NCI-H1694 (cell line): ENCODE measurements around the gene MBP.
"Not testable (repeated sequence)": the region's sequence is repeated elsewhere in the genome, so short reads cannot be mapped to it uniquely, and the experiment has no call there.

Experiments
- DNase-seq: peaks from one replicate; lab custom pipeline; 2025; lab: John Stamatoyannopoulos, UW

MBP gene

GRCh38 chr18:77022556-77022955, 110.0 kb downstream of the MBP start:
- no peak for DNase-seq

GRCh38 chr18:77022116-77022515, 110.5 kb downstream of the MBP start:
- no peak for DNase-seq

GRCh38 chr18:77021478-77021877, 111.1 kb downstream of the MBP start:
- DNase-seq, result not testable (repeated sequence)

GRCh38 chr18:77021075-77021474, 111.5 kb downstream of the MBP start:
- DNase-seq, result no peak

GRCh38 chr18:77020561-77020960, 112.0 kb downstream of the MBP start:
- DNase-seq, result no peak

GRCh38 chr18:77019641-77020040, 112.9 kb downstream of the MBP start:
- no peak for DNase-seq

GRCh38 chr18:77018650-77019049, 113.9 kb downstream of the MBP start:
- not testable (repeated sequence) for DNase-seq

- DNase-seq, result no peak
Observed at GRCh38 chr18:77017355-77017754, 115.2 kb downstream of the MBP start.

GRCh38 chr18:77016936-77017335, 115.6 kb downstream of the MBP start:
- no peak for DNase-seq

GRCh38 chr18:77015771-77016710, 116.5 kb downstream of the MBP start:
- DNase-seq, result no peak

- DNase-seq, result no peak
Observed at GRCh38 chr18:77015169-77015568, 117.4 kb downstream of the MBP start.

GRCh38 chr18:77014538-77014937, 118.0 kb downstream of the MBP start:
- no peak for DNase-seq

- DNase-seq, result no peak
Observed at GRCh38 chr18:77013811-77014521, 118.6 kb downstream of the MBP start.

- no peak for DNase-seq
Observed at GRCh38 chr18:77012806-77013541, 119.6 kb downstream of the MBP start.

- DNase-seq, result no peak
Observed at GRCh38 chr18:77012120-77012519, 120.5 kb downstream of the MBP start.

GRCh38 chr18:77009675-77010074, 122.9 kb downstream of the MBP start:
- no peak for DNase-seq

- no peak for DNase-seq
Observed at GRCh38 chr18:77008576-77009315, 123.8 kb downstream of the MBP start.

- DNase-seq, result no peak
Observed at GRCh38 chr18:77008006-77008405, 124.6 kb downstream of the MBP start.

- DNase-seq, result no peak
Observed at GRCh38 chr18:77007251-77007650, 125.3 kb downstream of the MBP start.

- DNase-seq, result no peak
Observed at GRCh38 chr18:77006305-77007175, 126.0 kb downstream of the MBP start.
